Keratinocyte (primary cell): ENCODE measurements around the gene CTIF.

Source experiments
- EZH2 ChIP-seq: IDR thresholded peaks from one replicate; pipeline ENCODE4 v1.6.1; 2012; ENCODE audit warnings: inconsistent platforms, mild to moderate bottlenecking, low read length, moderate library complexity
- TF ChIP-seq, protein P1 (sequence below), 3 experiments: IDR thresholded peaks in 1 of 3; conservative IDR thresholded peaks in 1 of 3; optimal IDR thresholded peaks in 1 of 3; 2 replicates in 2 of 3; 3 replicates in 1 of 3; pipeline versions ENCODE3 to v1.5.1; 2011; ENCODE audit warnings: low read length in 3 of 3, mild to moderate bottlenecking in 3 of 3, moderate library complexity in 2 of 3, control low read depth in 1 of 3, inconsistent platforms in 1 of 3; ENCODE audit not compliant: insufficient read depth in 2 of 3; ENCODE audit errors: extremely low read depth in 1 of 3

DNA sequence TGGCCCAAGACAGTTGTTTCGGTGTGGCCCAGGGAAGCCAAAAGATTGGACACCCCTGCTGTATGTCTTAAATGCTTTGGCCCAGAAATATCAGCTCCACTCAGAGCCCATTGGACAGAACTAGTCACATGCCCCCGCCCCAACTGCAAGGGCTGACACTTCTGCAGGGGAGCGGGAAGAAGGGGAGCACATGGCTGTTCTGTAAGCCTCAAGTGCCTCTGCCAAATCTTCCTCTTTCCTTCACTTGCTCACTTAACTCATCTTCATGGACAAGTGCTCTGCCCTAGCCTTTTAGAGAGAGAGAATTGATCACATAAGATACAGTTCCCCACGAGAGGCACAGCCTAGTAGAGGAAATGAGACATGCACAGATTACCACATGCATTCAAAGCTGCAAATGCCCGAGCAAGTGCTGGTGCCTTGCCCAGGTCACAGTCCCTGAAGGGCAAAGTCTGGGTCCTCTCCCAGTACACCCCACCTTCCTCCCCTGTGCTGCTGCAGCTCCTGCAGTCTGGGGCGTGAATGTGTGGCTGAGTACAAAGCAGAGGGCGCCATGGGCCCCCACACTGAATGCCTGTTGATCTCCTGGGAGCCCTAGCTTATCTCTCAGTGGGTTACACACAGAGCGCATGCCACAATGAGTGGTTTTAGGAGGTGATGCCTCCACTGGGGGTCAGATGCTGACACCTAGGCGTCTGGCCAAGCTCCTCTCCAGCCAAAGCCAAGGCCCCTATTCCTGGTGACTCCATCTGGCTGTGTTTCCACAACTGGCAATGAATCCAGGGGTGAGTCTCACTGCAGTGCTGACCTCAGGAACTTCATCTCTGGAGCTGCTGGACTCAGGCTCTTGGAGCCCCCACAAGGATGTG lies 135.3 kb downstream of the CTIF start:
- no peak for TF ChIP-seq EZH2
- TF ChIP-seq, protein P1, sequence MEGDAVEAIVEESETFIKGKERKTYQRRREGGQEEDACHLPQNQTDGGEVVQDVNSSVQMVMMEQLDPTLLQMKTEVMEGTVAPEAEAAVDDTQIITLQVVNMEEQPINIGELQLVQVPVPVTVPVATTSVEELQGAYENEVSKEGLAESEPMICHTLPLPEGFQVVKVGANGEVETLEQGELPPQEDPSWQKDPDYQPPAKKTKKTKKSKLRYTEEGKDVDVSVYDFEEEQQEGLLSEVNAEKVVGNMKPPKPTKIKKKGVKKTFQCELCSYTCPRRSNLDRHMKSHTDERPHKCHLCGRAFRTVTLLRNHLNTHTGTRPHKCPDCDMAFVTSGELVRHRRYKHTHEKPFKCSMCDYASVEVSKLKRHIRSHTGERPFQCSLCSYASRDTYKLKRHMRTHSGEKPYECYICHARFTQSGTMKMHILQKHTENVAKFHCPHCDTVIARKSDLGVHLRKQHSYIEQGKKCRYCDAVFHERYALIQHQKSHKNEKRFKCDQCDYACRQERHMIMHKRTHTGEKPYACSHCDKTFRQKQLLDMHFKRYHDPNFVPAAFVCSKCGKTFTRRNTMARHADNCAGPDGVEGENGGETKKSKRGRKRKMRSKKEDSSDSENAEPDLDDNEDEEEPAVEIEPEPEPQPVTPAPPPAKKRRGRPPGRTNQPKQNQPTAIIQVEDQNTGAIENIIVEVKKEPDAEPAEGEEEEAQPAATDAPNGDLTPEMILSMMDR (optimal IDR thresholded peaks at IDR 0.05 in 1 of 3, IDR thresholded peaks at IDR 0.05 in 1 of 3, conservative IDR thresholded peaks at IDR 0.05 in 1 of 3; ENCODE audit: extremely low read depth in 1 of 3, insufficient read depth in 2 of 3, low read length in 3 of 3), result no peak
